Activated CD4-positive, alpha-beta T cell treated with anti-CD3 and anti-CD28 coated beads for 36 hours (primary cell): ENCODE measurements around the gene BEST4. TPM values are rescaled to one million over a fixed set of nuclear protein-coding genes. Genes with fewer than 3 reads are reported as not detected.
A peak's percentile ranks its signal among the peaks of the same experiment; 100 is the strongest.
"Not testable (repeated sequence)": the region's sequence is repeated elsewhere in the genome, so short reads cannot be mapped to it uniquely, and the experiment has no call there.

ENCODE experiments used
- ATAC-seq: fragments of 200-7000 bp; cut with Tn5 transposase; one replicate; pipeline ENCODE4 v1.10.0; 2021; ENCODE audit warnings: mild to moderate bottlenecking, moderate library complexity
- CTCF ChIA-PET: fragments of 350-600 bp; sonication (Branson Sonifier 250); formaldehyde crosslinking; loops from one replicate; lab custom pipeline; 2021; ENCODE audit warnings: antibody characterized with exemption; lab: Charles Lee
- POLR2A ChIA-PET: fragments of 350-600 bp; sonication (Branson Sonifier 250); formaldehyde crosslinking; loops from one replicate; lab custom pipeline; 2021; ENCODE audit warnings: antibody characterized with exemption, inconsistent platforms; lab: Charles Lee
- DNase-seq: peaks from one replicate; pipeline ENCODE4 v3.0.0-alpha.2; 2020
- H3K27ac Mint-ChIP-seq: one replicate; pipeline ENCODE4 v1.8.0; 2021; ENCODE audit warnings: mixed read lengths
- H3K27me3 Mint-ChIP-seq: one replicate; pipeline ENCODE4 v1.8.0; 2021; ENCODE audit warnings: mixed read lengths
- H3K36me3 Mint-ChIP-seq: one replicate; pipeline ENCODE4 v1.8.0; 2021; ENCODE audit warnings: low read depth, mixed read lengths
- H3K4me1 Mint-ChIP-seq: one replicate; pipeline ENCODE4 v1.8.0; 2021; ENCODE audit warnings: mixed read lengths
- H3K4me3 Mint-ChIP-seq: one replicate; pipeline ENCODE4 v1.8.0; 2021; ENCODE audit warnings: mild to moderate bottlenecking, moderate library complexity, mixed read lengths
- H3K9me3 Mint-ChIP-seq: one replicate; pipeline ENCODE4 v1.8.0; 2021; ENCODE audit warnings: low read depth, mixed read lengths
- intact Hi-C, 2 experiments: fragments of 100-400 bp; cut with DNase I in 1 of 2; cut with micrococcal nuclease in 1 of 2; formaldehyde crosslinking; loops; one replicate each; pipeline versions ENCODE4 v1.14.2 to v1.15.1; 2022 to 2024; cut with DNase I, micrococcal nuclease
- total RNA-seq, 2 experiments: library from RNA; stranded (reverse); gene quantifications; one replicate each; pipeline ENCODE4 v1.2.3, GENCODE V29; 2021

BEST4 gene
- total RNA-seq, 2 experiments from 2014 or later: 0.69 to 0.71 TPM

- intact Hi-C loops: loop anchor here (2.0 to 5.0 kb wide), 3 partner anchors 31 to 745 kb away; partner anchors contain the start of genes BTBD19 (in 1 of the 2), PRDX1 (in 1 of the 2) and TESK2 (in 1 of the 2)
- H3K9me3 Mint-ChIP-seq: no peaks in the 10 kb centered on the region
- H3K4me3 Mint-ChIP-seq: peak overlapping the region; percentile 96
- POLR2A ChIA-PET: interaction anchor here (0.6 to 1.4 kb wide), 5 partner anchors 12 to 56 kb away, joined by 3 to 10 read pairs (median 5); no protein-coding TSS in a partner anchor
- H3K27me3 Mint-ChIP-seq: no peaks in the 10 kb centered on the region
- H3K4me1 Mint-ChIP-seq: peaks cover 39% of the 10 kb centered on the region
- DNase-seq (no peak), ATAC-seq (no peak)
- CTCF ChIA-PET: interaction anchor here (0.7 kb wide), 1 partner anchor 25 kb away, joined by 3 read pairs; no protein-coding TSS in a partner anchor
- H3K27ac Mint-ChIP-seq: peak overlapping the region; percentile 84
- H3K36me3 Mint-ChIP-seq: peaks cover 71% of the 10 kb centered on the region
These were observed 10.4 kb downstream of the BEST4 start for GRCh38 chr1:44777547-44777946.

- no peaks in the 10 kb centered on the region for H3K27me3 Mint-ChIP-seq
- H3K9me3 Mint-ChIP-seq: no peaks in the 10 kb centered on the region
- ChIA-PET CTCF (interaction anchor here (0.6 to 2.4 kb wide), 6 partner anchors 8 to 241 kb away, joined by 4 to 13 read pairs (median 5); partner anchors contain the start of genes BTBD19 and PLK3), POLR2A (interaction anchor here (0.6 to 2.9 kb wide), 11 partner anchors 8 to 808 kb away, joined by 3 to 58 read pairs (median 15); partner anchors contain the start of genes BTBD19, DYNLT4, MUTYH and PLK3)
- H3K27ac Mint-ChIP-seq: peak overlapping the region; percentile 84
- DNase-seq: peak; percentile 25
- H3K4me3 Mint-ChIP-seq: peak overlapping the region; percentile 96
- H3K36me3 Mint-ChIP-seq: peaks cover 65% of the 10 kb centered on the region
- peaks cover 39% of the 10 kb centered on the region for H3K4me1 Mint-ChIP-seq
- intact Hi-C loops: loop anchor here (2.0 to 5.0 kb wide), 3 partner anchors 32 to 746 kb away; partner anchors contain the start of genes BTBD19 (in 1 of the 2), PRDX1 (in 1 of the 2) and TESK2 (in 1 of the 2)
- no peak for ATAC-seq
These were observed 11.3 kb downstream of the BEST4 start for GRCh38 chr1:44776730-44777068.

GRCh38 chr1:44775930-44776729, 11.8 kb downstream of the BEST4 start:
- no peak for ATAC-seq
- Mint-ChIP-seq H3K36me3 (peaks cover 59% of the 10 kb centered on the region), H3K27ac (peak overlapping the region; percentile 84), H3K4me3 (peak overlapping the region; percentile 96), H3K4me1 (peaks cover 37% of the 10 kb centered on the region), H3K9me3 (no peaks in the 10 kb centered on the region), H3K27me3 (no peaks in the 10 kb centered on the region)
- DNase-seq: peak; percentile 49
- intact Hi-C loops: loop anchor here (1.0 to 5.0 kb wide), 12 partner anchors 8 to 746 kb away; partner anchors contain the start of genes KIF2C (in 2 of the 2), RNU5D-1 (in 2 of the 2), BTBD19 (in 1 of the 2) and EIF2B3 (in 1 of the 2)
- CTCF ChIA-PET: interaction anchor here (0.5 to 2.4 kb wide), 14 partner anchors 9 to 803 kb away, joined by 3 to 13 read pairs (median 4); partner anchors contain the start of genes BEST4, BTBD19, PLK3 and RNU5D-1
- POLR2A ChIA-PET: interaction anchor here (0.6 to 2.9 kb wide), 17 partner anchors 9 to 809 kb away, joined by 3 to 58 read pairs (median 5); partner anchors contain the start of genes BTBD19, DYNLT4, HECTD3 and MUTYH

DNA sequence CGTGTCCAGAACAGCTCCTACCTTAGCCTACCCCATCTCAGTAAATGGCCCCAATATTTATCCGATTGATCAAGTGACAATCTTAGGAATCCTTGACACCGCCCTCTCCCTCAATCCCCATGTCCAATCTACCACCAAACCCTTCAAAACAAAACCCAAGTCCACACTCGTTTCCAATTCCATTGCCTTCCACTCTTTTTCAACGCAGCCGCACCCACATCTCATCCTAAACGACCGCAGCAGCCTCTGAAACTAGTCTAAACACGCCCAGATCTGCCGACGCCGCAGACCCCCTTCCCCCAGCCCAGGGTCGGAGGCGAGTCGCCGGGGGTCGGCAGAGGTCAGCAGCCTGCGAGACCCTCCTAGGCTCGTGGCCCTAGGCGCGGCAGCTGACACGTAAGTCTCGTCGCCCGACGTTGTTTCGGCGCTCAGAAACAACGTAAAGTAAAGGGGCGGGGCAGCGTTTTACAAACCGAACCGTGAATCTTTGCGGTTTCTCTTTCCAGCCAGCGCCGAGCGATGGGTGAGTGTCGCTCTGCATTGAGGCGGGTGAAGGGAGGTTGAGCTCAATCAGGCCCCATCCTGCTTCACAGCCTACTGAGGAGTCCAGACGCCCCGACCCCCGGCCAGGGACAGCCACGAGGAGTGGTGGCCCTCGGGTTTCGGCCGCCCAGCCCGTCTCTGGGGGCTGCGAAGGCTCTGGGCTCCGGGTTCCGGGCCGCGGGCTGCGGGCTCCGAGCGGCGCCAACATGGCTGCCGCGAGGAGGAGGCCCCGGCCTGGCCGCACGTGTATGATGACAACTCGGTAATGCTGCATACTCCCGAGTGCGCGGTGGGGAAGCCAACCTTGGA, 12.7 kb downstream of the BEST4 start, which contains the start of gene RPS8:
TSS of gene RPS8 (plus strand) at position 463 of the 852 bp plus-strand sequence. CDS start at position 520, 57 bp downstream.
- ATAC-seq (peak; percentile 84), DNase-seq (peak; percentile 94)
- Mint-ChIP-seq H3K36me3 (peaks cover 51% of the 10 kb centered on the region), H3K4me1 (peaks cover 33% of the 10 kb centered on the region), H3K9me3 (no peaks in the 10 kb centered on the region), H3K4me3 (peak within 1 kb of the TSS; percentile 96), H3K27ac (peak within 1 kb of the TSS; percentile 100), H3K27me3 (no peaks in the 10 kb centered on the region)
- ChIA-PET POLR2A (interaction anchor here (0.6 to 2.9 kb wide), 17 partner anchors 10 to 809 kb away, joined by 3 to 58 read pairs (median 5); partner anchors contain the start of genes BTBD19, DYNLT4, HECTD3 and MUTYH), CTCF (interaction anchor here (0.5 to 2.4 kb wide), 18 partner anchors 9 to 804 kb away, joined by 3 to 13 read pairs (median 4); partner anchors contain the start of genes BEST4, BTBD19, PLK3 and RNU5D-1)
- intact Hi-C loops: loop anchor here (1.0 to 5.0 kb wide), 11 partner anchors 9 to 747 kb away; partner anchors contain the start of genes KIF2C (in 2 of the 2), RNU5D-1 (in 2 of the 2), EIF2B3 (in 1 of the 2) and MUTYH (in 1 of the 2)

DNA sequence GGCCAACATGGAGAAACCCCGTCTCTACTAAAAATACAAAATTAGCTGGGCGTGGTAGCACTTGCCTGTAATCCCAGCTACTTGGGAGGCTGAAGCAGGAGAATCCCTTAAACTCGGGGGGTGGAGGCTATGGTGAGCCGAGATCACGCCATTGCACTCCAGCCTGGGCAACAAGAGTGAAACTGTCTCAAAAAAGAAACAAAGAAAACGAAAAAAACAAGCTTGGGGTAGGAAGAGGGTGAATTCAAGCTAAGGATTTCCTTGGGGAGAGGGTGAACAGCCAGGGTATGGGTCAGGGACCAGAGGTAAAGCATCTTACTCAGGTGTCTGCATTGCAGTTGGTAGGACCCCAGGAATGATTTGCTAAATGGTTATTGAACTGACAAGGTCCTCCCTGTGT, 21.5 kb downstream of the BEST4 start:
- ChIA-PET CTCF (interaction anchor here (0.6 to 1.3 kb wide), 3 partner anchors 20 to 126 kb away, joined by 3 to 5 read pairs (median 3); no protein-coding TSS in a partner anchor), POLR2A (interaction anchor here (1.5 to 2.2 kb wide), 3 partner anchors 9 to 53 kb away, joined by 5 to 9 read pairs (median 8); partner anchors contain the start of gene RPS8)
- H3K9me3 Mint-ChIP-seq, DNase-seq, H3K4me3 Mint-ChIP-seq, H3K4me1 Mint-ChIP-seq, H3K27me3 Mint-ChIP-seq, intact Hi-C loops, ATAC-seq, H3K27ac Mint-ChIP-seq: not testable (repeated sequence)
- H3K36me3 Mint-ChIP-seq: peaks cover 35% of the 10 kb centered on the region

- ChIA-PET POLR2A (interaction anchor here (1.6 kb wide), 1 partner anchor 58 kb away, joined by 7 read pairs; no protein-coding TSS in a partner anchor), CTCF (no interaction called here)
- no peaks in the 10 kb centered on the region for H3K27me3 Mint-ChIP-seq
- H3K27ac Mint-ChIP-seq: no peak overlapping the region
- peaks cover 61% of the 10 kb centered on the region for H3K36me3 Mint-ChIP-seq
- no peak for ATAC-seq
- no peak overlapping the region for H3K4me3 Mint-ChIP-seq
- H3K9me3 Mint-ChIP-seq: no peaks in the 10 kb centered on the region
- intact Hi-C loops: no loop called here
- DNase-seq: no peak
- no peaks in the 10 kb centered on the region for H3K4me1 Mint-ChIP-seq
These were observed 27.1 kb downstream of the BEST4 start for GRCh38 chr1:44760876-44761275.

DNA sequence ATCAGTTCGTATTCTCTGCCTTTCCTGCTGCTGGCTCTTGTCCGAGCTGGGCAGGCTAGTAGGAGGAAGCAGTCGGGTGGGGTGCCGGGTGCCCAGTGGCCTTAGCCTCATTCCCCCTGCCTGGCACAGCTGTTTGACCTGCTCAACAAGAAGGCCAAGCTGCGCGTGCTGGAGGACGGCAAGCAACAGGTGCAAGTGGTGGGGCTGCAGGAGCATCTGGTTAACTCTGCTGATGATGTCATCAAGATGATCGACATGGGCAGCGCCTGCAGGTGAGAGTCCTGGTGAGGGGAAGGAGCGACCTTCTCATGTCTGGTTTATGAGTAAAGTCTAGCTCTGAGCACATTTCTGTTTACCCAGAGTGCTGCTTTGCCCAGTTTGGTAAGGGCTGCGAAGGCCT, 28.9 kb downstream of the BEST4 start:
- DNase-seq (no peak), ATAC-seq (no peak)
- H3K4me1 Mint-ChIP-seq: no peaks in the 10 kb centered on the region
- CTCF ChIA-PET: interaction anchor here (1.4 kb wide), 1 partner anchor 10 kb away, joined by 5 read pairs; no protein-coding TSS in a partner anchor
- H3K9me3 Mint-ChIP-seq: no peaks in the 10 kb centered on the region
- H3K27me3 Mint-ChIP-seq: no peaks in the 10 kb centered on the region
- intact Hi-C loops: no loop called here
- POLR2A ChIA-PET: interaction anchor here (0.8 to 2.1 kb wide), 2 partner anchors 9 to 38 kb away, joined by 8 to 10 read pairs; no protein-coding TSS in a partner anchor
- H3K36me3 Mint-ChIP-seq: peaks cover 73% of the 10 kb centered on the region
- no peak overlapping the region for H3K27ac Mint-ChIP-seq
- no peak overlapping the region for H3K4me3 Mint-ChIP-seq

DNA sequence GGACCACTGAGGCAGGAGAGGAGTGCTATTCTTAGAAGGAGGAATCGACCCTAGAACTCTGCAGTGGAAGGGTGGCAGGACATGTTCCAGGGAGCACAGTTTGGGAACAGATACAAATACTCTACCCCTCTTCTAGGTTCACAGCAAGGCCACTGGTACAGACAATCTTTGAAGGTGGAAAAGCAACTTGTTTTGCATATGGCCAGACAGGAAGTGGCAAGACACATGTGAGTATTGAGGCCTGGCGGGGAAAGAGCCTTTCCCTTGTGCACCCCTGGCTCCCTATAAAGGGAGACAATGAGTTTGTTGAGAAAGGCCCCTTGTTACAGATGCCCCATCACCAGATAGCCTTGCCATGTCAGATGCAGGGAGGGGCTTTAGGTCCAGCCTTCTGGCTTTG, 30.6 kb downstream of the BEST4 start:
- Mint-ChIP-seq H3K4me3 (no peak overlapping the region), H3K9me3 (no peaks in the 10 kb centered on the region), H3K27me3 (no peaks in the 10 kb centered on the region), H3K27ac (no peak overlapping the region), H3K4me1 (peaks cover 2% of the 10 kb centered on the region), H3K36me3 (peaks cover 76% of the 10 kb centered on the region)
- DNase-seq (no peak), ATAC-seq (no peak)
- POLR2A ChIA-PET: no interaction called here
- CTCF ChIA-PET: no interaction called here
- intact Hi-C loops: no loop called here

DNA sequence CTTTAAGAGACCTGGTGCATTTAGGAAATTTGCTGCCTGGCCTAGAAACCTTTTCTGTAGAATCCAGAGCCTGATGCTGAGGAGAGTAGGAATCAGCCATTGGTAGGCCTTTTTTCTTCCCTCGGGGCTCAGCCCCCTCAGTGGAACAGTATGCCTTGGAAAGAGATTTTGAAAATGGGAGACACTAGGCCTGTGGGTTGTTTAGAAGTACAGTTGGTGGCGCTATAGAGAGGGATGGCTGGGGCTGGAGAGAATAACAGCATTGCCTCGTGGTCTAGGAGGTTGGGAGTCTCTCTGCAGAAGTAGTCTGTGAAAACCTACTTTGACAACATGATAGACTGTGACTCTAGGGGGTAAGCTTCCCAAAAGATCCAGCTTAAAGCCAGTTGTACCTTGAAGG, 40.1 kb downstream of the BEST4 start:
- DNase-seq (no peak), ATAC-seq (no peak)
- H3K36me3 Mint-ChIP-seq: peaks cover 50% of the 10 kb centered on the region
- H3K4me1 Mint-ChIP-seq: peaks cover 7% of the 10 kb centered on the region
- H3K9me3 Mint-ChIP-seq: no peaks in the 10 kb centered on the region
- no peak overlapping the region for H3K4me3 Mint-ChIP-seq
- intact Hi-C loops: no loop called here
- ChIA-PET POLR2A (interaction anchor here (0.9 kb wide), 2 partner anchors 27 to 28 kb away, joined by 3 read pairs; partner anchors contain the start of gene RPS8), CTCF (interaction anchor here (0.6 to 1.2 kb wide), 5 partner anchors 12 to 510 kb away, joined by 3 to 5 read pairs (median 3); no protein-coding TSS in a partner anchor)
- H3K27ac Mint-ChIP-seq: no peak overlapping the region
- H3K27me3 Mint-ChIP-seq: no peaks in the 10 kb centered on the region

DNA sequence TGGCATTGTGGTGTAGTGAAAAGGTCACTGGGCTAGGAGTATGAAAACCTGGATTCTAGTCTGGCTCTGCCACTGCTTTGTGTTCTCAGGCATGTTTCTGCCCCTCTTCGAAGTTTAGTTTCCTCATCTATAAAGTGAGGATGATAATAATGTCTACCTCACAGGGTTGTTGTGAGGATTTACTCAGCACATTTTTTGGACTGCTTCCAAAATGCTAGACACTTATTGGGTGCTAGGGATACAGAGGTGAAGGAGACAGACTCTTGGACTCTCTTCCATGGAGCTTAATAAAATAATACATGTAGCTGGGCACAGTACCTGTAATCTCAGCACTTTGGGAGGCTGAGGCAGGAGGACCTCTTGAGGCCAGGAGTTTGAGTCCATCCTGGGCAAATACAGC, 44.8 kb downstream of the BEST4 start:
- peaks cover 52% of the 10 kb centered on the region for H3K36me3 Mint-ChIP-seq
- H3K27me3 Mint-ChIP-seq: no peaks in the 10 kb centered on the region
- H3K27ac Mint-ChIP-seq: peak overlapping the region; percentile 14
- ChIA-PET POLR2A (interaction anchor here (0.5 to 3.5 kb wide), 5 partner anchors 12 to 76 kb away, joined by 5 to 11 read pairs (median 7); no protein-coding TSS in a partner anchor), CTCF (interaction anchor here (0.5 to 1.0 kb wide), 6 partner anchors 13 to 618 kb away, joined by 3 to 6 read pairs (median 3); no protein-coding TSS in a partner anchor)
- peaks cover 26% of the 10 kb centered on the region for H3K4me1 Mint-ChIP-seq
- H3K4me3 Mint-ChIP-seq: peak overlapping the region; percentile 43
- no peak for ATAC-seq
- no peaks in the 10 kb centered on the region for H3K9me3 Mint-ChIP-seq
- intact Hi-C loops: no loop called here
- no peak for DNase-seq
